HG03457 (cell line): ENCODE measurements around the gene PHLDB2.

Source experiments
- ATAC-seq: cut with Tn5 transposase; IDR thresholded peaks from one replicate; pipeline ENCODE4 v1.9.1; 2021; ENCODE audit warnings: moderate number of reproducible peaks; ENCODE audit not compliant: unreplicated experiment

The PHLDB2 gene

GRCh38 chr3:111921181-111921580 lies 62.1 kb downstream of the PHLDB2 start:
- ATAC-seq, result no peak

DNA sequence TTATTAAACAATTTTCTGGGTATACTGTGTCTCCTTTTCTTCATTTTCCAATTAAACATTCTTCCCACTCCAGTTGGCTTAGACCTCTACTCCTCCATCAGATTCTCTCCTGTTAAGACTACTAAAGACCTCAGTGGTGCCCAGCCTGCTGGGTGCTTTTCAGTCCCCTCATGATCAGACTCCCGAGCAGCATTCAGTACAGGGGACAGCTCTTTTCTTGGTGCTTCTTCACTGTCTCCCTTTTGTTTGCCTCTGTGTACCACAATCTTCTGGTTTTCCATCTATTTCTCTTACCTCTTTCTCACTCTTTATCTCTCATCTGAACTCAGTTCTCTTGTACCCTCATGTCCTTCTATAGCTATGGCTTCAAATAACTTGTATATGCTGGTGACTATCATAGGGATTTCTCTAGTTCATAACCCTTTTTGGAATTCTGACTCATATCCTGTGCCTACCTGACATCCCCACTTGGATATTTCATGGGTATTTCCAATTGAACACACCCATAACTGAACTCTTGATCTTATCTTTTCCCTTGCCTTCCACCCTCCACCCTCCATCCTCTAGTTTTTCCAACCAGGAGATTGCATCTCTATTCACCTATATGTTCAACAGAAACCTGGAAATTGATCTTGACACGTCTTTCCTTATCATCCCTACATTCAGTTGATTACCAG lies 64.2 kb downstream of the PHLDB2 start:
- no peak for ATAC-seq

DNA sequence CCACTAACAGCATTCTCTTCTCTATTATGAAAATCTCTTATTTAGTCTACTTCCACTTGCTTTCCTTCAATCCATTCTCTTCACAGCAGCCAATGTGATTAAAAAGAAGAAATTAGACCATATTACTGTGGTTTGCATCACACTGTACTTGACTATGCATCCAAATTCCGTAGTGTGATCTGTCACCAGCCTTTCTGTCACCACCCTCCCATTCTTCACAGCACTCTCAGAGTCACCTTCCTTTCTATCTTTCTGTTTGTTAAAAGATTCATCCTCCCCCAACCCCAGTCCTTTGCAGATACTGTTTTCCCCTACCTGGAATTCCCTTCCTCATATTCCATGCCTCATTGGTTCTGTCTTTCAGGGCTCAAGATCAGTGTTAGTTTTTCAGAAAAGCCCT lies 64.7 kb downstream of the PHLDB2 start:
- no peak for ATAC-seq

- no peak for ATAC-seq
Measured at GRCh38 chr3:111924283-111924682, 65.2 kb downstream of the PHLDB2 start.

DNA sequence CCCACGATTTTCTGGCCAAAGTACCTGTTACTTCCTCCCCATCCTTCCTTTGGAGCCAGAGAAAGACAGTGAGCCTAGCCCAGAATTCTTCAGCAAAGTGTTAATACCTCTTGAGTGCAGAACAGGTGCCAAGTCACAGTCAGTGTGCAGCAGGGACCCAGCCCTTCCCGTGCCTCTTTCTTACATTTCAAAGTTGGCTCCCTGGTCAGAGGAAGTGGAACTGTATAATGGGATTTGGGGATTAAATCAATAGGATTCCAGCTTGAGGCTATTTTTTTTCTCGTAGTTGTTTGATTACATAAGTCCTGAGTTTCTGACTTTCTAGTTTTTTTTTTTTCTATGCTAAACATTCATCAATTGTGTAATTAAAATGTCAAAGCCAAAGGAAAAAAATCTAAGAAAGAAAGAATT lies 67.2 kb downstream of the PHLDB2 start:
- no peak for ATAC-seq

- ATAC-seq, result no peak
Measured at GRCh38 chr3:111928613-111929012, 69.5 kb downstream of the PHLDB2 start.

GRCh38 chr3:111929484-111929883 lies 70.4 kb downstream of the PHLDB2 start:
- ATAC-seq, result no peak

DNA sequence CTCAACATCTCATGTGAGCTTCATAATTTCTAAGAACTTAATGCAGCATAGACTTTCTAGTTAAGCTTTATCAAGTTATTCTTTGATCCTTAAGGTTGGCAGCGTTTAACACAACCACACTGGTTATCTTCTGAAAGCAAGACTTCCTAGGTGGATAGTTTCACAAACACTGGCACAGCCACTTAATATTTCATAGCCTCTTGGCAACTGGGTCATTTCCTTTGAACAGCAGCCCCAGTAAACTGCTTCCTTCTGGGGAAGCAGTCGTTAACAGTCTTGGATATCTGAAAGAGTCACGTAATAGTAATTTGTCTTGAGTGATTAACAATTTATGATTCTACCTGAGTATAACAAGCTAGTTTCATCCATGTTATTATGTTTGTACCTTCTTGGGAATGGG lies 73.9 kb downstream of the PHLDB2 start:
- no peak for ATAC-seq

DNA sequence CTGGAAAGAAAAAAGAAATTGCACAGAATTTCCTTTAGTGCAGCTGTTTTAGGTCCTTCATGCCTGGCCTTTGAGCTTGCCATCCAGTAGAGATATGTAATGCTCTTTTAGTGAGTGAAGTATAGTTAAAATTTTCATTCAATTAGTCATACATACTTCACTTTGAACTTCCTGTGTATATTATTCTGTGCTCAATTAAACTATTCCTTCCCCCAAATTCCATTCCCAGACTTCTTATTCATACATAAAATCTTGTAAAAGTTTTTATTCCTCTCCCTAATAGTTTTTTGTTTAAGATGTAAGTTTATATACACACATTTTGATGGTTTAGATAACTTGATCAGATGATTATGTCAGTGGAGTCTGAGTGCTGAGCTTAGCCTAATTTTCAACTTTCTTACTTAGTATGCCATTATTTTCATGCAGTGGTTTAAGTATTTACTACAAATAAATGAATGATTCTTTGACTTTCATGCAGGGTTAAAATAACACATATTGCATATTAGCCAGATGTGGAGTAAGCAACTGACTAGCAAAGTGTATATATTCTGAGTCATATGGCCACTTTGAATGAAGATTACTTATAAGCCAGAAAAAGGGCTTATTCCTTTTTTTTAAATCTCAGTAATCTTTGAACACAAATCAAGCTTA lies 77.3 kb downstream of the PHLDB2 start:
- no peak for ATAC-seq

DNA sequence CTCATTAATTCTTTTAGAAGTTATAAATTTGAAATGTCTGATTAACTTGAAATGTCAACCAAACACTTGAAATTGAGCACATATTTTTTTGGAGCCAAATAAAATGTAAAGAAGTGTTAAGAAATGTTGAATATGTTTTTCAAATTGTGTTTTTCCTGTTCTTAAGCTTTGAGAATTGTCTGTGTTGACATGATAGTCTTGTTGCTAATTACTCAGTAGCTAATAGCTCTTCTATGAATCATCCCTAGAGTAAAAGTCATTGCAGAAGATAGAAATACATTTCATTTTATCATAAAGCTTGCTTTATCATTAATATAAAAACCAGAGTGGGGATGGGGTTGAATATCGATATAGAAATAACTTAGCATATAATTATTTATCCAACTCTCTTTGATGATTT lies 77.9 kb downstream of the PHLDB2 start:
- no peak for ATAC-seq

- ATAC-seq, result no peak
Measured at GRCh38 chr3:111937871-111938270, 78.8 kb downstream of the PHLDB2 start.

GRCh38 chr3:111939873-111940272 lies 80.8 kb downstream of the PHLDB2 start:
- no peak for ATAC-seq

- no peak for ATAC-seq
Measured at GRCh38 chr3:111943533-111943932, 84.5 kb downstream of the PHLDB2 start.

DNA sequence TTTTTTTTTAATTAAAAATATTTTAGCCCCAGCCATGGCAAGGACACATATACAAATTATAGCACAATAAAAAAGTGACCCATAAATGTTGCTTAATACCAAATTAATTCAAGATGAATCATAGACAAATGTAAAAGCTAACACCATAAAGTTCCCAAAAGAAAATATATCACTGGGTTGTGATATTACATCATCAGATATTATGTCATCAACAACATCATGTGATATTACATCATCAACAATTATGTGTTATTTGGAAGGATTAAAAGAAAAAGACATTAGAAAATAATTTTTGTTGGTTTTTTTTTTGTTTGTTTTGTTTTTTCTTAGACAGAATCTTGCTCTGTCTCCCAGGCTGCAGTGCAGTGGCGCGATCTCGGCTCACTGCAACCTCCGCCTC lies 85.3 kb downstream of the PHLDB2 start:
- no peak for ATAC-seq

DNA sequence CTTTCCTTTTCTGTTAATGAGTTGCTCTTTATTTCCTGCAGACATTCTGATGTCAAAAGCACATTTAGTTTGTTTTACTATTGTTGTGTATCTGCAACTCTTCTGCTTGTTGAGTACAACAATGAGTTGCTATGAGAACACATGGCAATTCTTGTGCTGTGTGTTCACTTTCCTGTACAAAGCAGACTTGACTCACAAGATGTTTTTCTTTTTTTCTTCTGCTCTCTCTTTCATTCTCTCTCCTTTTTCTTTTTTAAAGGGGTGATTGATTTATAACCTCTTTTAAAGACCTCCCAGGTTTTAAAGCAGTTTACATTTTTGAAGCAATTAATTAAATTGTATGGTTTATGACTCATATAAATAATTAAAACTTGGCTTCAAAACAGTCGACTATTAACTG lies 88.2 kb downstream of the PHLDB2 start:
- ATAC-seq, result no peak

DNA sequence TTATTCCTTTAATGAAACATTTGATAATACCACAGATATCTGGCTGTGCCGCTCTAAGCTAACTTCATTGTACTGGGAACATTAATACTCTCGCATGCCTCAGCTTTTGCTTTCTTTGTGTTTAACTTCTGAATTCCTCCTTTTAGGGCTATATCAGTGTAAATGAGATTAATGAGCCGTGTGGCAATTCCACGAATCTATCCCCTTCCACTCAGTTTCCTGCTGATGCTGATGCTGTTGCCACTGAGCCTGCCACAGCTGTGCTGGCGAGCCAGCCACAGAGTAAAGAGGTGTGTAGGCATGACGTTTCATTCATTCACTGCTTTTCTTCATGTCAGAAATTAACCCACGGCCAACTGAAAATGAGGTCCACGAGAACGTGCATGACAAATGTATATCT lies 89.7 kb downstream of the PHLDB2 start:
- no peak for ATAC-seq

DNA sequence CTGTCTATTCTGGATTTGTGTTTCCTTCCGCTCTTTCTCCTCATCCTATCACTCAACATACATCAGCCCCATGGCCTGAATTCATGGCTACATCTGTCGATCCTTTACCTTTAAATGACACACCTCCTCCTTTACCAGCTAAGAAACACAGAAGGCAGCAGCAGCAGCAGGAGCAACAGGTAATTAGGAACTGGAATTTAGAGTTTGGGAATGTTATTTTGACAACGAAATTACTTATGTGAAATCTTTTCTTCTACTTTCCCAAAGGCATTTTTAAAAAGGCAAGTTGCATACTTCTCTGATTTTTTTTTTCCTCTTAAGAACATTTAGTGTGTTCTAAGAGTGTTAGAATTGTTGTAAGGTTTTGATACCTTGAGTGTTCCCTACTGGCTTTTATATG lies 90.6 kb downstream of the PHLDB2 start:
- ATAC-seq, result no peak

DNA sequence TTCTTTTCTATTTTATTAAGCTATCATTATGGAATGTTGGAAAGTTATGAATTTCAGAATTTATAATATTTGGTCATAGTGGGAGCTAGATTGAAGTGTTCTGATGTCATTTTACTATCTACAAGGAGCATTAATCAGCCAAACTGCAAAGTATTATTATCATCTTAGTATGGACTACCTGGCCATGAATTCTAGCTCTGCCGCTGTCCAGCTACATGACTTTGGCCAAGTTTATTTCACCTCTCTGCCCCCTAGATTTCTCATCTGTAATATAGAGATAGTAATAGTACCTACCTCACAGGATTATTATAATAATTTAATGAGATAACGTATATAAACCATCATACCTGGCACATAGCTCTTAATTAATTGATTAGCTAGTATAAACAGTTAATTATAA lies 92.0 kb downstream of the PHLDB2 start:
- ATAC-seq, result no peak

DNA sequence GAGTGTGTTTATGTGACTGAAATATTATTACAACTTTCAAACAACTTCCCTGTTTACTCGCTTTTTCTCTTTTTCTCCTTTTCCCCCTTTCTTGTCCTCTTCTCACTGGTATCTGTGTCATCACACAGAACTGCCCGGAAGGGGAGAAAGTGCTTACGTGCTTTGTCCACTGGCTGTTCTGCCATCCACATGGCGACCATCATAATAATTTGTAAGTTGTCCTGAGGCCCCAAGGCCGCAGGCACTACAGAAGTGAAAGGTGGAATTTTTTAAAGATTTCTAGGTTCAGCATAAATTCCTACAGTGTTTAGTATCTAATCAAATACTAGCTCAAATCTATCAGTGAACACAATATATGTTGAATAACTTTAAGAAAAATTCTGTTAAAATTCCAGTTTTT lies 93.0 kb downstream of the PHLDB2 start:
- no peak for ATAC-seq

GRCh38 chr3:111952866-111953450 lies 93.9 kb downstream of the PHLDB2 start:
- no peak for ATAC-seq

GRCh38 chr3:111954228-111954990 lies 95.3 kb downstream of the PHLDB2 start:
- no peak for ATAC-seq

DNA sequence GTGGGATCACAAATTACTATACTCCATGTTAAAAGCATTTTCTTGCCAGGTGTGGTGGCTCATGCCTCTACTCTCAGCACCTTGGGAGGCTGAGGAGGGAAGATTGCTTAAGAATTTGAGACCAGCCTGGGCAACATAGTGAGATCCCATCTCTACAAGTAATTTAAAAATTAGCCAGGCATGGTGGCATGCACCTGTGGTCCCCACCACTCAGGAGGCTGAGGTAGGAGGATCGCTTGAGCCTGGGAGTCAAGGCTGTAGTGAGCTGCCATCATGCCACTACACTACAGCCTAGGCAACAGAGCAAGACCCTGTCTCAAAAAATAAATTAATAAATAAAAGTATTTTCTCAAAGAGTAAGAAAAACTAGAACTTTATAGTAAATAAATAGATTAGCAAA lies 96.8 kb downstream of the PHLDB2 start:
- ATAC-seq, result no peak
